GM12892 (cell line): ENCODE results near the gene DNAJB8.

ENCODE experiments used
- POLR2A ChIP-seq: IDR thresholded peaks from 2 replicates; pipeline ENCODE4 v1.6.1; 2011; ENCODE audit warnings: low read depth, low read length, control low read depth
- POLR2AphosphoS5 ChIP-seq: IDR thresholded peaks from 2 replicates; pipeline ENCODE4 v1.6.1; 2011; ENCODE audit warnings: low read depth, low read length, control low read depth

DNA sequence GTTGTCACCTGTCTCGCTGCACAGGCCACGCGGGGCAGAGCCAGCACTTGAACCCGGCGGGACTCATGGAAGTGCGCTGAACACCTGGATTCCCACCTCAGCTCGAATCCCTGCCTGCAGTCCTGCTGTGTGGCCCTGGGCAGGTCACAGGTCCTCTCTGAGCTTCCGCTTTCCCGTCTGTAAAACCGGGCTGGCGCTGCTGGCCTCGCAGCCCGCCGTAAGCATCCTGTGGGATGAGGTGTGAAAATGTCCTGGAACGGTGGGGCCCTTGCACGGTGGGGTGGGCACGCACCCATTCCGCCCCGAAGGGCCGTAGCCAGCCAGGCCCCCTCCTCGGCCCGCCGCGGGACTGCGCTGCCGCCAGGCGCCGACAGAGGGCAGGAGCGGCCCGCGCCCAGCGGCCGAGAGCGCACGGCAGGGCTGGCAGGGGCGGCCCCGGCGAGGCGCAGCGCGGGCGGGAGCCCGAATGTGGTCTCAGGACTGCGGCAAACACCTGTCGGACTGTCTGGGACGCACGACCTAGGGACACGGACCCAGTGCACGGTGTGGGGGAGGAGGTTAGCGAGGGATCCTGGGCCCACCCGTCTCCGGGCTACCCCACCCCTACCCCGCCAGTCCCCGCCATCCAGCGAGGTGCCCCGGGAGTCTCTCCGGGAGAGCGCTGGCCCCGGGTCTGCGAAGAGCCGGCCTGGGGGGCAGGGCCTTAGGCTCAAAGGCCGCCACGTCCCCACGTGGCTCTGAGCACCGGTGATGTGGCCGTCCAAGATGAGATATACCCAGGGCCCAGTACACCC, 40.4 kb downstream of the DNAJB8 start:
- TF ChIP-seq POLR2A (no peak), POLR2AphosphoS5 (no peak)
